ENCODE data around the gene UMODL1.
A peak's percentile ranks its signal among the peaks of the same experiment; 100 is the strongest.

UMODL1 gene

GRCh38 chr21:42071146-42071737 lies at the start of gene UMODL1:
Gene UMODL1, plus strand, starts transcription at chr21:42071317. Its CDS starts 0 bp downstream, at chr21:42071317.
- no peak for DNase-seq

GRCh38 chr21:42021371-42022090 lies 49.6 kb upstream of the UMODL1 start:
- DNase-seq: no peak

GRCh38 chr21:42022091-42022430 lies 49.1 kb upstream of the UMODL1 start:
- DNase-seq: no peak

GRCh38 chr21:42022906-42023305 lies 48.2 kb upstream of the UMODL1 start:
- DNase-seq: no peak

GRCh38 chr21:42025376-42026081 lies 45.6 kb upstream of the UMODL1 start:
- peak; percentile 78 for DNase-seq

- DNase-seq: no peak
Measured at GRCh38 chr21:42026082-42026435, 45.1 kb upstream of the UMODL1 start.

- DNase-seq: no peak
Measured at GRCh38 chr21:42027085-42027821, 43.9 kb upstream of the UMODL1 start.

- DNase-seq: peak; percentile 35
Measured at GRCh38 chr21:42027822-42028765, 43.0 kb upstream of the UMODL1 start.

GRCh38 chr21:42028766-42029425 lies 42.2 kb upstream of the UMODL1 start:
- DNase-seq: no peak

GRCh38 chr21:42030311-42030710 lies 40.8 kb upstream of the UMODL1 start:
- DNase-seq: no peak

- no peak for DNase-seq
Measured at GRCh38 chr21:42031241-42031640, 39.9 kb upstream of the UMODL1 start.

GRCh38 chr21:42031816-42032215 lies 39.3 kb upstream of the UMODL1 start:
- DNase-seq: no peak

GRCh38 chr21:42032266-42032665 lies 38.9 kb upstream of the UMODL1 start:
- DNase-seq: no peak

- no peak for DNase-seq
Measured at GRCh38 chr21:42032968-42033367, 38.1 kb upstream of the UMODL1 start.

- DNase-seq: no peak
Measured at GRCh38 chr21:42036313-42036712, 34.8 kb upstream of the UMODL1 start.

- DNase-seq: no peak
Measured at GRCh38 chr21:42037516-42037915, 33.6 kb upstream of the UMODL1 start.

- DNase-seq: no peak
Measured at GRCh38 chr21:42037943-42038342, 33.2 kb upstream of the UMODL1 start.

- DNase-seq: no peak
Measured at GRCh38 chr21:42038393-42038792, 32.7 kb upstream of the UMODL1 start.

GRCh38 chr21:42038826-42039425 lies 32.2 kb upstream of the UMODL1 start:
- peak; percentile 52 for DNase-seq

- DNase-seq: peak; percentile 36
Measured at GRCh38 chr21:42039470-42039901, 31.6 kb upstream of the UMODL1 start.

GRCh38 chr21:42039911-42040351 lies 31.2 kb upstream of the UMODL1 start:
- peak; percentile 93 for DNase-seq

Data from fibroblast of skin of right biceps (primary cell).